K562 (cell line): ENCODE data around the gene SEPTIN8. TPM values are rescaled to one million over a fixed set of nuclear protein-coding genes. Genes with fewer than 3 reads are reported as not detected.

Experiments
- ATAC-seq: fragments of 200-7000 bp; cut with Tn5 transposase; 3 replicates; pipeline ENCODE4 v1.9.1; 2020; ENCODE audit warnings: moderate library complexity
- BruUV-seq: library from RNA; stranded (reverse); fragments of 400-500 nt; replicated peaks from 2 replicates; lab custom pipeline; 2021; lab: Mats Ljungman, UMichigan
- CTCF ChIA-PET: fragments of 300-600 bp; formaldehyde crosslinking; extraction: SDS; loops from one replicate; lab custom pipeline; 2021; ENCODE audit warnings: low intra/inter-chr PET ratio; lab: Yijun Ruan, JAX
- POLR2A ChIA-PET: fragments of 300-600, 350-650 bp; sonication (Branson Sonifier 250); formaldehyde crosslinking; extraction: SDS; loops from one replicate; lab custom pipeline; 2021; ENCODE audit warnings: antibody characterized with exemption, inconsistent platforms; lab: Yijun Ruan, JAX
- DNase-seq, 4 experiments: peaks; one replicate each; pipeline versions ENCODE4 v3.0.0 to v3.0.0-alpha.2; 2011 to 2018; ENCODE audit warnings: low spot score in 3 of 4, mixed read lengths in 3 of 4; ENCODE audit errors: extremely low read depth in 1 of 4
- FAIRE-seq: peaks from 2 replicates; lab custom pipeline; 2011; peaks lifted over from hg19 to GRCh38; lab: Jason Lieb, UNC
- H2AFZ ChIP-seq: 2 replicates; pipeline ENCODE4 v1.6.0; 2011; ENCODE audit warnings: low read depth, low read length, control low read depth, inconsistent platforms
- H3K27ac ChIP-seq: fragments of 200-600 bp; 3 replicates; pipeline ENCODE4 v1.8.0; 2011; ENCODE audit warnings: low read depth, mild to moderate bottlenecking, control low read depth, inconsistent platforms, low read length, moderate library complexity, mixed read lengths; ENCODE audit errors: extremely low read depth
- H3K27me3 ChIP-seq, 2 experiments: fragments of 300-600 bp in 1 of 2; 2 replicates in 1 of 2; 3 replicates in 1 of 2; pipeline versions ENCODE4 v1.6.0 to v1.8.0; 2011; ENCODE audit warnings: inconsistent platforms in 2 of 2, low read length in 2 of 2, mild to moderate bottlenecking in 1 of 2, mixed read lengths in 1 of 2, moderate library complexity in 1 of 2; ENCODE audit not compliant: control insufficient read depth in 2 of 2, insufficient read depth in 2 of 2
- H3K36me3 ChIP-seq: fragments of 300-600 bp; 3 replicates; pipeline ENCODE4 v1.8.0; 2011; ENCODE audit warnings: mild to moderate bottlenecking, low read length, inconsistent platforms; ENCODE audit not compliant: control insufficient read depth, insufficient read depth
- H3K4me1 ChIP-seq, 2 experiments: fragments of 200-600 bp in 1 of 2; replicated peaks in 1 of 2; 2 replicates in 1 of 2; 3 replicates in 1 of 2; pipeline versions ENCODE4 v1.5.1 to v1.8.0; 2011; ENCODE audit warnings: inconsistent platforms in 2 of 2, low read length in 2 of 2, mild to moderate bottlenecking in 1 of 2, mixed read lengths in 1 of 2, moderate library complexity in 1 of 2; ENCODE audit not compliant: control insufficient read depth in 2 of 2, insufficient read depth in 2 of 2
- H3K4me2 ChIP-seq: 2 replicates; pipeline ENCODE4 v1.6.1; 2011; ENCODE audit warnings: low read length, control low read depth, inconsistent platforms, mixed read lengths; ENCODE audit not compliant: insufficient read depth
- H3K4me3 ChIP-seq: fragments of 200-600 bp; sonication (generic), shearing (Covaris generic); 2 replicates; pipeline ENCODE4 v1.5.1; 2016; ENCODE audit warnings: control low read depth, inconsistent platforms
- H3K79me2 ChIP-seq: fragments of 200-600 bp; 3 replicates; pipeline ENCODE4 v1.8.0; 2011; ENCODE audit warnings: low read length, inconsistent platforms; ENCODE audit not compliant: control insufficient read depth, insufficient read depth
- H3K9ac ChIP-seq, 2 experiments: 2 replicates each; pipeline versions ENCODE4 v1.6.0 to v1.6.1; 2011; ENCODE audit warnings: low read depth in 2 of 2, low read length in 2 of 2, control low read depth in 1 of 2, inconsistent platforms in 1 of 2, mild to moderate bottlenecking in 1 of 2, mixed read lengths in 1 of 2; ENCODE audit not compliant: insufficient read depth in 1 of 2
- H3K9me1 ChIP-seq: one replicate; pipeline ENCODE4 v1.6.0; 2011; ENCODE audit warnings: inconsistent platforms, mild to moderate bottlenecking, low read length, moderate library complexity; ENCODE audit not compliant: control insufficient read depth, insufficient read depth
- H3K9me3 ChIP-seq: replicated peaks from 2 replicates; pipeline ENCODE4 v1.5.1; 2011; ENCODE audit warnings: low read depth, low read length, inconsistent platforms; ENCODE audit not compliant: control insufficient read depth, insufficient read depth
- H4K20me1 ChIP-seq: replicated peaks from 2 replicates; pipeline ENCODE4 v1.6.1; 2011; ENCODE audit warnings: low read length, inconsistent platforms, mixed read lengths; ENCODE audit not compliant: control insufficient read depth, insufficient read depth
- CBFA2T3 ChIP-seq: fragments of 450-650 bp; IDR thresholded peaks from 2 replicates; pipeline ENCODE4 v1.6.1; 2017
- GTF2E2 ChIP-seq: fragments of 200-800 bp; sonication (Bioruptor generic); IDR thresholded peaks from 2 replicates; pipeline ENCODE4 v1.6.1; 2016; ENCODE audit warnings: missing genetic modification characterization, missing compliant biosample characterization
- HNRNPH1 ChIP-seq: fragments of 200-400 bp; formaldehyde crosslinking; optimal IDR thresholded peaks from 2 replicates; pipeline ENCODE3; 2017; ENCODE audit warnings: low read depth, mild to moderate bottlenecking, low read length, moderate library complexity
- MCM3 ChIP-seq: fragments of 450-650 bp; IDR thresholded peaks from 2 replicates; pipeline ENCODE4 v1.6.1; 2016
- PCBP1 ChIP-seq: fragments of 200-400 bp; formaldehyde crosslinking; IDR thresholded peaks from 2 replicates; pipeline ENCODE4 v1.6.1; 2018; ENCODE audit warnings: mild to moderate bottlenecking, low read depth, low read length; ENCODE audit not compliant: poor library complexity, severe bottlenecking
- PRDM10 ChIP-seq: fragments of 450-650 bp; IDR thresholded peaks from 2 replicates; pipeline ENCODE4 v1.6.1; 2018; ENCODE audit not compliant: partially characterized antibody
- SMAD4 ChIP-seq: fragments of 250-450 bp; sonication (Bioruptor Pico); conservative IDR thresholded peaks from 2 replicates; pipeline ENCODE4 v1.8.0; 2021; ENCODE audit warnings: inconsistent platforms, mild to moderate bottlenecking, moderate library complexity
- TEAD2 ChIP-seq: fragments of 450-650 bp; IDR thresholded peaks from 2 replicates; pipeline ENCODE4 v1.6.1; 2016; ENCODE audit warnings: missing genetic modification characterization, control low read depth, missing compliant biosample characterization
- U2AF1 ChIP-seq: fragments of 200-400 bp; formaldehyde crosslinking; optimal IDR thresholded peaks from 2 replicates; pipeline ENCODE3; 2017; ENCODE audit warnings: mild to moderate bottlenecking, low read depth, low read length, moderate library complexity
- ZNF354B ChIP-seq: fragments of 250-450 bp; sonication (Bioruptor Pico); IDR thresholded peaks from 2 replicates; pipeline ENCODE4 v1.4.0; 2020
- ZNF507 ChIP-seq: conservative IDR thresholded peaks from 2 replicates; pipeline ENCODE4 v1.6.1; 2017; ENCODE audit warnings: missing genetic modification characterization, missing compliant biosample characterization
- ZNF589 ChIP-seq: fragments of 200-800 bp; sonication (Bioruptor generic); IDR thresholded peaks from 2 replicates; pipeline ENCODE4 v1.6.1; 2016; ENCODE audit warnings: low read depth, missing genetic modification characterization, missing compliant biosample characterization
- WGBS: fragments of 100-300 bp; shearing (Covaris generic); methylation state at CpG from one replicate; pipeline ENCODE4 v1.1.6; 2016; ENCODE audit warnings: low coverage, mixed read lengths; ENCODE audit not compliant: insufficient coverage; ENCODE audit errors: missing lambda C conversion rate; 5-methylcytosine and 5-hydroxymethylcytosine counted together
- in situ Hi-C: fragments of 300-500 bp; cut with MboI; formaldehyde crosslinking; loops from 4 replicates; pipeline ENCODE4 v1.15.0; 2018; ENCODE audit warnings: inconsistent platforms, mixed read lengths
- intact Hi-C: fragments of 100-400 bp; cut with micrococcal nuclease; formaldehyde crosslinking; loops from 2 replicates; pipeline ENCODE4 v1.14.2; 2022
- polyA plus RNA-seq, 8 experiments: library from polyadenylated mRNA; depleted of rRNA in 4 of 8; stranded (reverse) in 5 of 8; unstranded in 3 of 8; fragments of >200 nt; fragmentation: Nextera tagmentation in 2 of 8; fragmentation: Illumina TruSeq in 1 of 8; extraction: Ambion mirVana in 2 of 8; extraction: Trizol in 1 of 8; gene quantifications; 2 replicates each; pipeline versions ENCODE4 v1.2.1 to v1.2.3, GENCODE V29; 2011 to 2014; ENCODE audit warnings: inconsistent platforms in 1 of 8, missing spikeins in 1 of 8
- total RNA-seq, 7 experiments: library from RNA; depleted of rRNA in 6 of 7; stranded (reverse); fragments of >200 nt in 6 of 7; fragmentation: Illumina TruSeq in 2 of 7; extraction: Trizol in 2 of 7; gene quantifications; 2 replicates each; pipeline versions ENCODE4 v1.2.1 to v1.2.3, GENCODE V29; 2011 to 2021; ENCODE audit warnings: low replicate concordance in 1 of 7

Gene SEPTIN8
- total and polyA plus RNA-seq, 9 of the 15 experiments (the other 6 are each of a cell fraction or from before 2014, with no cell fraction given): 19.3 to 142 (median 101) TPM

GRCh38 chr5:132744659-132745058, 32.4 kb downstream of the SEPTIN8 start (continued):
- no peak for TF ChIP-seq ZNF589
- no peak for TF ChIP-seq TEAD2 (tag)
- TF ChIP-seq PRDM10: no peak
- TF ChIP-seq GTF2E2: no peak
- TF ChIP-seq CBFA2T3: no peak
- no peak for TF ChIP-seq HNRNPH1
- no peak for TF ChIP-seq MCM3
- no peak for TF ChIP-seq SMAD4 (CRISPR knock-in tag)

- Histone ChIP-seq H3K4me2 (no peak overlapping the region), H3K27me3 (no peaks in the 10 kb centered on the region), H3K36me3 (no peaks in the 10 kb centered on the region), H3K4me1 (peaks cover 4 to 7% of the 10 kb centered on the region in 2 experiments; a peak in 3 of 5 replicates), H4K20me1 (no peaks in the 10 kb centered on the region), H3K4me3 (no peak overlapping the region), H3K79me2 (no peaks in the 10 kb centered on the region), H3K9me1 (no peaks in the 10 kb centered on the region), H3K9me3 (no peaks in the 10 kb centered on the region), H3K27ac (no peak overlapping the region), H3K9ac (no peak overlapping the region), H2AFZ (no peak overlapping the region)
- WGBS: 36% methylated on average over 5 of the region's 5 CpGs
- ChIA-PET POLR2A (no interaction called here), CTCF (no interaction called here)
- no peak for ATAC-seq
- DNase-seq: no peak
- intact Hi-C loops: no loop called here
- BruUV-seq: no TSS peak
- no peak for FAIRE-seq
- in situ Hi-C loops: no loop called here
- TF ChIP-seq PCBP1 (peak; percentile 37), ZNF354B (CRISPR knock-in tag) (0 out of 2 replicates have a peak, but pooled peaks have one; percentile 17), ZNF507 (tag) (peak; percentile 95), U2AF1 (no peak)
Observed at GRCh38 chr5:132742626-132743025, 34.4 kb downstream of the SEPTIN8 start.
